ENCODE results near the gene PRMT2.

The PRMT2 gene

DNA sequence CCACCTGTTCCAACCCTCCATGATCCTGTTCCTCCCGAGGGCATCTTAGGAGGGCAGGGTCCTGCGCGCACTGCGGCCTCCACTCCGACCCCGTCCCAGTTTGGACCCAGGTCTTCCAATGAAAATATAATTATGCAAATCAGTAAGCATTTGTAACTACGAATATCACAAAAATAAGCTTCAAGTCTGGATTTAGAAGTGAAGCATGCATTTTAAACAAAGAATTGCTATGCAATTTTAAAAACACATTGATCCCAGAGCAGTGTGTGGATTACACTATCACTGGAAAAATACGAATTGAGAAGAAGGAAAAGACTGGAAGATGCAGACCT lies 673 bp downstream of the PRMT2 start:
- TF ChIP-seq CREB1 (IDR thresholded peaks at IDR 0.05; ENCODE audit: low read depth) (no peak), ZBTB7A (IDR thresholded peaks at IDR 0.05; ENCODE audit: low read depth) (0 out of 2 replicates have a peak, but pooled peaks have one; percentile 64), EP300 (IDR thresholded peaks at IDR 0.05; ENCODE audit: borderline replicate concordance) (no peak), RAD21 (IDR thresholded peaks at IDR 0.05; ENCODE audit: low read depth) (no peak)

DNA sequence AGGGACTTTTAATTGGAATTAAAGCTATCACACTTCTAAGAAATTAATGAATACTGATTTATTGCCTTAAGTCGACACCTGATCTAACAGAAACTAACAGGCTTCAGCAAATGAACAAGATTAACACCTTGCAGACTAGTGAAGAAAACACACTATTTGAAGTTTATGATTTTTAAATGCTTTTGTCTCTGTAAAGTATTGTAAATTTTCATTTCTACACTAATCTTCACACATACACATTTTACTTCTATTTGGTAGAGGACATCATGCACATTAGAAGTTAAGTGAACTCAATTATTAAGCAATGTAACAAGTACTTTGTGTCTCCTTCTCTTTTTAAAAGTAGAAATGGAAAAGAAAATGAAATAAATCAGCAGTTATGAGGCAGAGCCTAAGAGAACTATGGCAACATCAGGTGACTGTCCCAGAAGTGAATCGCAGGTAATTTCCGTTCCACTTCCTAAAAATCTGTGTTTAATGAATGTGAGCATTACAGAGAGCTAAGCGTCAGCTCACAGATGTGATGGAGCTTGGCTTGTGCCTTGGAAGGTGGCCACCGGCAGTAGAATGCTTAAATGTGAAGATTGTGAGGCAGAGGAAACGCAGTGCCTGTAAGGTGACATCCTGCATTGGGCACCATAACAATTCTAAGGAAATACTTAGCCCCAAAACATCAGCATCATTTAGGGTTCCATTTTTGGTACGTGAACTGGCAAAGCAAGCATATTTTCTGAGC lies 1.2 kb downstream of the PRMT2 start:
- TF ChIP-seq TCF12 (IDR thresholded peaks at IDR 0.05; ENCODE audit: low read depth), result no peak
- TF ChIP-seq, protein P1, sequence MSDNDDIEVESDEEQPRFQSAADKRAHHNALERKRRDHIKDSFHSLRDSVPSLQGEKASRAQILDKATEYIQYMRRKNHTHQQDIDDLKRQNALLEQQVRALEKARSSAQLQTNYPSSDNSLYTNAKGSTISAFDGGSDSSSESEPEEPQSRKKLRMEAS (IDR thresholded peaks at IDR 0.05), result no peak
- TF ChIP-seq, protein P2, sequence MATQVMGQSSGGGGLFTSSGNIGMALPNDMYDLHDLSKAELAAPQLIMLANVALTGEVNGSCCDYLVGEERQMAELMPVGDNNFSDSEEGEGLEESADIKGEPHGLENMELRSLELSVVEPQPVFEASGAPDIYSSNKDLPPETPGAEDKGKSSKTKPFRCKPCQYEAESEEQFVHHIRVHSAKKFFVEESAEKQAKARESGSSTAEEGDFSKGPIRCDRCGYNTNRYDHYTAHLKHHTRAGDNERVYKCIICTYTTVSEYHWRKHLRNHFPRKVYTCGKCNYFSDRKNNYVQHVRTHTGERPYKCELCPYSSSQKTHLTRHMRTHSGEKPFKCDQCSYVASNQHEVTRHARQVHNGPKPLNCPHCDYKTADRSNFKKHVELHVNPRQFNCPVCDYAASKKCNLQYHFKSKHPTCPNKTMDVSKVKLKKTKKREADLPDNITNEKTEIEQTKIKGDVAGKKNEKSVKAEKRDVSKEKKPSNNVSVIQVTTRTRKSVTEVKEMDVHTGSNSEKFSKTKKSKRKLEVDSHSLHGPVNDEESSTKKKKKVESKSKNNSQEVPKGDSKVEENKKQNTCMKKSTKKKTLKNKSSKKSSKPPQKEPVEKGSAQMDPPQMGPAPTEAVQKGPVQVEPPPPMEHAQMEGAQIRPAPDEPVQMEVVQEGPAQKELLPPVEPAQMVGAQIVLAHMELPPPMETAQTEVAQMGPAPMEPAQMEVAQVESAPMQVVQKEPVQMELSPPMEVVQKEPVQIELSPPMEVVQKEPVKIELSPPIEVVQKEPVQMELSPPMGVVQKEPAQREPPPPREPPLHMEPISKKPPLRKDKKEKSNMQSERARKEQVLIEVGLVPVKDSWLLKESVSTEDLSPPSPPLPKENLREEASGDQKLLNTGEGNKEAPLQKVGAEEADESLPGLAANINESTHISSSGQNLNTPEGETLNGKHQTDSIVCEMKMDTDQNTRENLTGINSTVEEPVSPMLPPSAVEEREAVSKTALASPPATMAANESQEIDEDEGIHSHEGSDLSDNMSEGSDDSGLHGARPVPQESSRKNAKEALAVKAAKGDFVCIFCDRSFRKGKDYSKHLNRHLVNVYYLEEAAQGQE (IDR thresholded peaks at IDR 0.05; ENCODE audit: low read depth), result no peak
- no peak for TF ChIP-seq CEBPB (IDR thresholded peaks at IDR 0.05)
- no peak for TF ChIP-seq RAD21 (IDR thresholded peaks at IDR 0.05; ENCODE audit: low read depth)
- TF ChIP-seq CREB1 (IDR thresholded peaks at IDR 0.05; ENCODE audit: low read depth), result no peak

DNA sequence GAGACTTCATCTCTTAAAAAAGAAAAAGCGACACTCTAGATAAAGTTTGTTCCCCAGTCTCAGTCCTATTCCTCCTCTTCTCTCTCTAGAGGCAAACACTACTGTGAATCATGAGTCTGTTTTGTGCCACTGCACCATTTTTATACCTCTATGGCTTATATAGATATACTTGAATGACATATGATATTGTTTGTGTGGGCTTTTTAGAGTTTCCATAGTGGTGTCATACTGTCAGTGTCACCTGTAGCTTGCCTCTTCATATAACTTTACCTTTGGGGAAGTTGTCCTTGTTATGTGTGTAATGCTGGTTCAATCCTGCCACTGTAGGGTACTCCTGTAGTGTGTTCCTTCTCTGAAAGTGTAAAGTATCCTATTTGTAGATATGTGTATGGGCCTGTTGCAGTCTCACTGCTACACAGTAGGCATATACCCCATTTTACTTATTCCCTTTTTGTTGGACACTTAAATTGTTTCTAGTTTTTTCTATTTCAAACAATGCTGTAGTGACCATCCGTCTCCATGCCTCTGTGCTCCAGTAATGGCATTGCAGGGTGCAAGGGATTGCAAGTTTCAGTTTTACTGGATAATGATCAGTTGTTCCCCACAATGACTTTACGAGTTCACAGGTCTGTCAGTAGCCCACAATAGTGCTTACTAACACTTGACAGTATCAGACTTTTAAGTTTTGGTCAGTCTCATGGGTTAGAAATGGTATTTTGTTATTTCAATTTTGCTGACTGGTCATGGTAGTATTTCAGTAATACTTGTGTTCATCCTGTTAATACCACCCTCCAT lies 2.7 kb downstream of the PRMT2 start:
- TF ChIP-seq, protein P2 (IDR thresholded peaks at IDR 0.05; ENCODE audit: low read depth), result no peak
- no peak for TF ChIP-seq EP300 (IDR thresholded peaks at IDR 0.05; ENCODE audit: borderline replicate concordance)
- TF ChIP-seq CREB1 (IDR thresholded peaks at IDR 0.05; ENCODE audit: low read depth), result no peak
- no peak for TF ChIP-seq TEAD4 (IDR thresholded peaks at IDR 0.05)
- TF ChIP-seq NFIC (IDR thresholded peaks at IDR 0.05), result no peak
- no peak for TF ChIP-seq ZBTB7A (IDR thresholded peaks at IDR 0.05; ENCODE audit: low read depth)
- TF ChIP-seq TAF1 (IDR thresholded peaks at IDR 0.05; ENCODE audit: low read depth), result no peak
- TF ChIP-seq CEBPB (IDR thresholded peaks at IDR 0.05), result no peak
- no peak for TF ChIP-seq FOXM1 (IDR thresholded peaks at IDR 0.05; ENCODE audit: borderline replicate concordance, low read depth)
- no peak for TF ChIP-seq RAD21 (IDR thresholded peaks at IDR 0.05; ENCODE audit: low read depth)
- TF ChIP-seq, protein P1 (IDR thresholded peaks at IDR 0.05), result no peak
- no peak for TF ChIP-seq TCF12 (IDR thresholded peaks at IDR 0.05; ENCODE audit: low read depth)
- TF ChIP-seq YY1 (IDR thresholded peaks at IDR 0.05; ENCODE audit: low read depth), result no peak

DNA sequence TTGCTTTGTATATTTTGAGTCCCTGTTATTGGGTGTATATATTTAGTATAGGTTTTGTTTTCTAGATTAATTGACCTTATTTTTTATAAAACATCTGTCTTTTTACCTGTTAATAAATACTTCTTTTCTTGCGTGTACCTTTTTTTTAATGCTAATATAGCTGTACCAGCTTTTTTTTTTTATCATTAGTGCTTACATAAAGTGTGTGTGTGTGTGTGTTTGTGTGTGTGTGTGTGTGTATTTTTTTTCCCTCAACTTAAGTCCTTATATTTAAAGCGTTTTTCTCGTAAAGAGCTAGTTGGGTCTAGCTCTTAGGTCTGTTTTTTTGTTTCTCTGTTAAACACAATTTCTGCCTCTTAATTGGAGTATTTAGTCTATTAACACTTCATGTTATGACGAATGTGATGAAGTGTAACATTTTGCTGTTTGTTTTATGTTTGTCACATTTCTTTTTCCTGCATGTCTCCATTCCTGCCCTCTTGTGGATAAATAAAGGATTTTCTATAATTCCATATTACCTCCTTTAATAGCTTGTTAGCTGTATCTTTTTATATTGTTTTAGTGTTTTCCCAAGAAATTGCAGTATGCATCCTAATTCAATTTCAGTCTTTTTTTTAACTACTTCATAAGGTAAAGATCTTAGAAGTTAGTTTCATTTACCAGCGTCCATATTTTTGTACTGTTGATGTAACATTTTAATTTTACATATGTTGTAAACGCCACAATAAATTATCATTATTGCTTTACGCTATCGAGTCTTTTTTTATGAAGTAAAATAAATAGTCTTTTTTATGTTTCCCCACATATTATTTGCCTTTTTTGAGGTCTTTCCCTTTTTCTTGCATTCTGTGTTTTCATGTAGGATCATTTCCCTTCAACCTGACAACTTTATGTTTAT lies 4.3 kb downstream of the PRMT2 start:
- TF ChIP-seq YY1 (IDR thresholded peaks at IDR 0.05; ENCODE audit: low read depth) (no peak), RAD21 (IDR thresholded peaks at IDR 0.05; ENCODE audit: low read depth) (peak; percentile 16; the same call in 1 of the 2 replicates), ZBTB7A (IDR thresholded peaks at IDR 0.05; ENCODE audit: low read depth) (no peak)

DNA sequence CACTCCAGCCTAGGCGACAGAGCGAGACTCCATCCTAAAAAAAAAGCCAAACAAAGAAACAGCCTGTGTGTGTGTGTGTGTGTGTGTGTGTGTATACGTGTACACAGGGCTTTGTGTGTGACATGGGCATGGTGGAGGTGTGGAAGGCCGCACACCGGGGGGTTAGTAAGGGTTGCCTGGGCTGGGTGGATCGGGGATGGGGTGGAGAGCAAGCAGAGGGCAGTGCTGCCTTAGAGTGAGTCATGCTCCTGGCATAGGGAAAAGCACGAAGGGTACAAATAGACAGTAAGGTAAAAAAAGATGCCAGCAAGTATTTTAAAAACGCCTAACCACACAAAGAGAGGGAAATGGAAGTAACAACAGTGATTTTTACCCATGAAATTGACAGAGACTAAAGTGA lies 6.2 kb downstream of the PRMT2 start:
- TF ChIP-seq FOXM1 (IDR thresholded peaks at IDR 0.05; ENCODE audit: borderline replicate concordance, low read depth) (no peak), TCF12 (IDR thresholded peaks at IDR 0.05; ENCODE audit: low read depth) (no peak), EP300 (IDR thresholded peaks at IDR 0.05; ENCODE audit: borderline replicate concordance) (no peak), ZBTB7A (IDR thresholded peaks at IDR 0.05; ENCODE audit: low read depth) (no peak), RAD21 (IDR thresholded peaks at IDR 0.05; ENCODE audit: low read depth) (no peak), YY1 (IDR thresholded peaks at IDR 0.05; ENCODE audit: low read depth) (no peak), NFIC (IDR thresholded peaks at IDR 0.05) (no peak), EGR1 (IDR thresholded peaks at IDR 0.05) (no peak), TAF1 (IDR thresholded peaks at IDR 0.05; ENCODE audit: low read depth) (no peak), CREB1 (IDR thresholded peaks at IDR 0.05; ENCODE audit: low read depth) (no peak), TEAD4 (IDR thresholded peaks at IDR 0.05) (no peak), CEBPB (IDR thresholded peaks at IDR 0.05) (no peak)
- TF ChIP-seq, protein P2 (IDR thresholded peaks at IDR 0.05; ENCODE audit: low read depth), result no peak
- TF ChIP-seq, protein P3, sequence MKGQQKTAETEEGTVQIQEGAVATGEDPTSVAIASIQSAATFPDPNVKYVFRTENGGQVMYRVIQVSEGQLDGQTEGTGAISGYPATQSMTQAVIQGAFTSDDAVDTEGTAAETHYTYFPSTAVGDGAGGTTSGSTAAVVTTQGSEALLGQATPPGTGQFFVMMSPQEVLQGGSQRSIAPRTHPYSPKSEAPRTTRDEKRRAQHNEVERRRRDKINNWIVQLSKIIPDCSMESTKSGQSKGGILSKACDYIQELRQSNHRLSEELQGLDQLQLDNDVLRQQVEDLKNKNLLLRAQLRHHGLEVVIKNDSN (IDR thresholded peaks at IDR 0.05), result no peak
- TF ChIP-seq, protein P1 (IDR thresholded peaks at IDR 0.05), result no peak
